ENCODE results near the gene BTC. TPM values are rescaled to one million over a fixed set of nuclear protein-coding genes. Genes with fewer than 3 reads are reported as not detected.

Gene BTC
- total RNA-seq, 1 donor from 2014 or later = 0.25 TPM

- Histone ChIP-seq H3K27ac (replicated peaks) (no peak overlapping the region), H3K4me1 (no peaks in the 10 kb centered on the region), H3K27me3 (ENCODE audit: low read depth) (no peaks in the 10 kb centered on the region), H3K36me3 (no peaks in the 10 kb centered on the region), H3K9me3 (replicated peaks) (no peaks in the 10 kb centered on the region), H3K4me3 (no peak overlapping the region)
- no peak for DNase-seq
- TF ChIP-seq, protein P1, sequence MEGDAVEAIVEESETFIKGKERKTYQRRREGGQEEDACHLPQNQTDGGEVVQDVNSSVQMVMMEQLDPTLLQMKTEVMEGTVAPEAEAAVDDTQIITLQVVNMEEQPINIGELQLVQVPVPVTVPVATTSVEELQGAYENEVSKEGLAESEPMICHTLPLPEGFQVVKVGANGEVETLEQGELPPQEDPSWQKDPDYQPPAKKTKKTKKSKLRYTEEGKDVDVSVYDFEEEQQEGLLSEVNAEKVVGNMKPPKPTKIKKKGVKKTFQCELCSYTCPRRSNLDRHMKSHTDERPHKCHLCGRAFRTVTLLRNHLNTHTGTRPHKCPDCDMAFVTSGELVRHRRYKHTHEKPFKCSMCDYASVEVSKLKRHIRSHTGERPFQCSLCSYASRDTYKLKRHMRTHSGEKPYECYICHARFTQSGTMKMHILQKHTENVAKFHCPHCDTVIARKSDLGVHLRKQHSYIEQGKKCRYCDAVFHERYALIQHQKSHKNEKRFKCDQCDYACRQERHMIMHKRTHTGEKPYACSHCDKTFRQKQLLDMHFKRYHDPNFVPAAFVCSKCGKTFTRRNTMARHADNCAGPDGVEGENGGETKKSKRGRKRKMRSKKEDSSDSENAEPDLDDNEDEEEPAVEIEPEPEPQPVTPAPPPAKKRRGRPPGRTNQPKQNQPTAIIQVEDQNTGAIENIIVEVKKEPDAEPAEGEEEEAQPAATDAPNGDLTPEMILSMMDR (IDR thresholded peaks at IDR 0.05; ENCODE audit: borderline replicate concordance) = no peak
- intact Hi-C loops (cut with micrococcal nuclease) = no loop called here
Measured at GRCh38 chr4:74758551-74759145, 35.7 kb downstream of the BTC start.

GRCh38 chr4:74757136-74757535, 37.2 kb downstream of the BTC start:
- no peaks in the 10 kb centered on the region for H3K4me1 ChIP-seq
- TF ChIP-seq, protein P1 (IDR thresholded peaks at IDR 0.05; ENCODE audit: borderline replicate concordance) = no peak
- no peak for DNase-seq
- H3K36me3 ChIP-seq = no peaks in the 10 kb centered on the region
- H3K27me3 ChIP-seq (ENCODE audit: low read depth) = no peaks in the 10 kb centered on the region
- intact Hi-C loops (cut with micrococcal nuclease) = no loop called here
- H3K4me3 ChIP-seq = no peak overlapping the region
- no peaks in the 10 kb centered on the region for H3K9me3 ChIP-seq (replicated peaks)
- H3K27ac ChIP-seq (replicated peaks) = no peak overlapping the region

GRCh38 chr4:74755486-74755885, 38.8 kb downstream of the BTC start:
- no peaks in the 10 kb centered on the region for H3K4me1 ChIP-seq
- H3K9me3 ChIP-seq (replicated peaks) = no peaks in the 10 kb centered on the region
- no peaks in the 10 kb centered on the region for H3K27me3 ChIP-seq (ENCODE audit: low read depth)
- intact Hi-C loops (cut with micrococcal nuclease) = no loop called here
- H3K36me3 ChIP-seq = no peaks in the 10 kb centered on the region
- no peak for DNase-seq
- no peak overlapping the region for H3K4me3 ChIP-seq
- H3K27ac ChIP-seq (replicated peaks) = no peak overlapping the region
- TF ChIP-seq, protein P1 (IDR thresholded peaks at IDR 0.05; ENCODE audit: borderline replicate concordance) = no peak

GRCh38 chr4:74754218-74754617, 40.1 kb downstream of the BTC start:
- TF ChIP-seq, protein P1 (IDR thresholded peaks at IDR 0.05; ENCODE audit: borderline replicate concordance) = no peak
- DNase-seq = no peak
- Histone ChIP-seq H3K4me3 (no peak overlapping the region), H3K9me3 (replicated peaks) (no peaks in the 10 kb centered on the region), H3K27me3 (ENCODE audit: low read depth) (peaks cover 2% of the 10 kb centered on the region), H3K4me1 (no peaks in the 10 kb centered on the region), H3K36me3 (no peaks in the 10 kb centered on the region), H3K27ac (replicated peaks) (no peak overlapping the region)
- intact Hi-C loops (cut with micrococcal nuclease) = no loop called here

DNA sequence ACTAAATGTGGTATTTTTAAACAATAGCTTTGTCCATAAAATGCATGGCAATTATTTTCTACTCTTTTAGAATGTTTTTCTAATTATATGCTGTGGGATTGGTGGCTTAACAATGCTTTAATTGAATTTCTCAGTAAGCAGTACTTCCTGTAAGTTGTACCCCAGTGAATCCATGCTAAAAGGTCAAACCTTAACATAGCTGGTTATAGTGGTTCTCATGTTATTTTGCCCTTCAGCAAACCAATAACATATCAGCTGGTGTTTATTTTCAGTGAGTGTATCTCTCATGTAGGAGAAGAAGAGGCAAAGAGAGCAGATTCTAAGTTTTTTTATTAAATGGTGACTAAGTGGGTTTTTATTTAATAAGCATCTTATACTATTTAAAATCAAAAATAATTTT, 41.5 kb downstream of the BTC start:
- intact Hi-C loops (cut with micrococcal nuclease) = no loop called here
- Histone ChIP-seq H3K27ac (replicated peaks) (no peak overlapping the region), H3K36me3 (no peaks in the 10 kb centered on the region), H3K9me3 (replicated peaks) (no peaks in the 10 kb centered on the region), H3K4me1 (no peaks in the 10 kb centered on the region), H3K4me3 (no peak overlapping the region), H3K27me3 (ENCODE audit: low read depth) (peaks cover 5% of the 10 kb centered on the region)
- TF ChIP-seq, protein P1 (IDR thresholded peaks at IDR 0.05; ENCODE audit: borderline replicate concordance) = no peak
- DNase-seq = no peak

Data from left ventricle myocardium inferior (tissue), 1 donor.